NT2/D1 (cell line): ENCODE measurements around the gene SRSF8.
"Not testable (repeated sequence)": the region's sequence is repeated elsewhere in the genome, so short reads cannot be mapped to it uniquely, and the experiment has no call there.

Experiments used
- DNase-seq: peaks from one replicate; pipeline ENCODE4 v3.0.0-alpha.2; 2011; ENCODE audit warnings: low read depth, low spot score
- H3K27me3 ChIP-seq: 2 replicates; pipeline ENCODE4 v1.6.0; 2011; ENCODE audit warnings: mild to moderate bottlenecking; ENCODE audit not compliant: insufficient read length, insufficient read depth
- H3K36me3 ChIP-seq: 2 replicates; pipeline ENCODE4 v1.6.1; 2011; ENCODE audit warnings: mild to moderate bottlenecking, low read length, mixed read lengths; ENCODE audit not compliant: insufficient read depth, insufficient read length
- H3K4me1 ChIP-seq: 2 replicates; pipeline ENCODE4 v1.5.1; 2011; ENCODE audit not compliant: insufficient read depth, insufficient read length
- H3K4me3 ChIP-seq: 2 replicates; pipeline ENCODE4 v1.5.1; 2011; ENCODE audit warnings: low read depth; ENCODE audit not compliant: insufficient read length
- H3K9ac ChIP-seq: 2 replicates; pipeline ENCODE4 v1.6.0; 2011; ENCODE audit warnings: low read depth; ENCODE audit not compliant: insufficient read length
- H3K9me3 ChIP-seq: 2 replicates; pipeline ENCODE4 v1.5.1; 2011; ENCODE audit warnings: mild to moderate bottlenecking, low read length; ENCODE audit not compliant: insufficient read depth
- SUZ12 ChIP-seq: IDR thresholded peaks from 2 replicates; pipeline ENCODE4 v1.6.1; 2011; ENCODE audit not compliant: insufficient read length, insufficient read depth; ENCODE audit errors: extremely low read depth
- YY1 ChIP-seq: IDR thresholded peaks from 2 replicates; pipeline ENCODE4 v1.6.1; 2011; ENCODE audit not compliant: insufficient read length, insufficient read depth
- ZNF274 ChIP-seq: IDR thresholded peaks from 2 replicates; pipeline ENCODE4 v1.6.1; 2011; ENCODE audit warnings: mild to moderate bottlenecking, low read depth, low read length

Gene SRSF8

DNA sequence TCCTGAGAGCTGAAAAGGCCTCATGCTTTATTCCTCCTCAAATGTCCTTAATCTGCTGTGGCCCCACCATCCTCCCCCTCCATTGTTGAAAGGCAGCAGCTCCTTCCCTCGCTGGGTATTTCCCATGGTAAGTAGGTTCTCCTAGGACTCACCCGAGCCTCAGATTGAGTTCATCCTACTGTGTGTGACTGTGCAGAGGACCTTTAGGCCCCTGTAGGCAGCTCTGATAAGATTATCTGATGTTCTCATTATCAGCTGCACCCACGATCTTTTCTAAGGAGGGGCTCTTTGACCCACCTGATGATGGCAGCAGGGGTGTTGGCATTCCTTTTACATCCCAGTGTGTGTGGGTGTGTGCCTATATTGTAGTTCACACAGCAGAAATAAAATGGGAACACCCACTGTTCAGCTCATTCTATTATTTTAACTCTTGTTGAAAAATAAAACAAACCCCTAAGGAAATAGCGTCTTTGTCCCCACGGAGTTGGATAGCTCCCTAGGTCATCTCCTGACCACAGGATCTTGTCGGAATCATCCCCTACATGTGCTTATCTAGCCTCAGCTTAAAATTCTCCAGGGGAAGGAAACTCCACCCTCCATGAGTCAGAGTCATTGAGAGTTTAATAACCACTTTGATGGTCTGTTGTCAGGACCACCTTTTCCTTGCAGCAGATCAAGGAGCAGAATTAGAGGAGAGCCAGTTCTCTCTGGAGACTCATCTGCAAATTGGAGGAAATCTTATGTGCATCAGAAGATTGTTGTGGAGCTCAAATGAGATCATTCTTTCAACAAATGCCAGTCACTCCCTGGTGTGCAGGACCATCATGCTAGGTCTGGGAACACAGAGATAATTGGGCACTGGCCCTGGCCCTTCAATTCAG is 42.2 kb downstream of the SRSF8 start:
- Histone ChIP-seq H3K9me3 (no peaks in the 10 kb centered on the region), H3K9ac (no peak overlapping the region), H3K27me3 (no peaks in the 10 kb centered on the region), H3K4me1 (peaks cover 4% of the 10 kb centered on the region), H3K36me3 (no peaks in the 10 kb centered on the region), H3K4me3 (no peak overlapping the region)
- TF ChIP-seq YY1 (no peak), ZNF274 (no peak), SUZ12 (no peak)
- no peak for DNase-seq

DNA sequence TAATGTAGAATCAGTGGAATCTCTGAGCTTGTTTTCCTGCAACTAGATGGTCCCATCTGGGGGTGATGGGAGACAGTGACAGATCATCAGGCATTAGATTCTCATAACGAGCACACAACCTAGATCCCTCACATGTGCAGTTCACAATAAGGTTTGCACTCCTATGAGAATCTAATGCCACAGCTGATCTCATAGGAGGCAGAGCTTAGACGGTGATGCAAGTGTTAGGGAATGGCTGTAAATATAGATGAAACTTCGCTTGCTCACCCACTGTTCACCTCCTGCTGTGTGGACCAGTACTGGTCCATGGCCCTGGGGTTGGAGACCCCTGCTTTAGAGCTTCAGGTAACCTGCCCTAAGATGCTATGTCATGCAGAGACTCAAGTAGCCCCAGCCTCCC is 44.8 kb downstream of the SRSF8 start:
- not testable (repeated sequence) for H3K9ac ChIP-seq, H3K9me3 ChIP-seq, DNase-seq, H3K4me1 ChIP-seq, H3K4me3 ChIP-seq, H3K27me3 ChIP-seq, H3K36me3 ChIP-seq

DNA sequence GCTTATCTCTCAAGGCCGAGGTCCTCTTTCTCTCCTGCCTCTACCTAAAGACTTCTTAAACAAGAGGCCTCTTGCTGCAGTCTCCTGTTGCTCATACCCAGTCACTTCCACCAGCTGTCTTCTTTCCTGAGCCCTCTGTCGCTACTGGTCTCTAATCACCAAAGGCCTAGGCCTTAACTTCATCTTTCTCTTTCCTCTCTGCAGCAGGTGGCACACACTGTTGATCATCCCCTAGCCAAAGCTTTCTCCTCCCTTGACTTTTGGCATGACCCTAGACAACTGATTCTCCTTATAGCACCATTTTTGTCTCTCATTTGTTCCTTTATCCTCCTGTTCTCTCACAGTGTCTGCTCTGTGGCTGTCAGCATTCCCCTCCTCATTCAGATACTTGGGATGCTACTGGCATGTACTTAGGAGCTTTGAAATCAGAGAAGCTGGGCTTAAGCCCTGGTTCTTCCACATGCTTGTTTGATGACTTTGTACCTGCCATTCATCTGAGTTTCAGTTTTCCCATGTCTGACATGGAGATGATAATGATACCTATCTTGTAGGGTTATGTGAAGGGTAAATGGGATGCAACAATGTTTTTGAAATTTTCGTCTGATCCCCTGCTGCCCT is 45.3 kb downstream of the SRSF8 start:
- H3K4me1 ChIP-seq = peaks cover 4% of the 10 kb centered on the region
- DNase-seq = no peak
- no peak overlapping the region for H3K4me3 ChIP-seq
- TF ChIP-seq YY1 = no peak
- TF ChIP-seq SUZ12 = no peak
- TF ChIP-seq ZNF274 = no peak
- H3K9me3 ChIP-seq = no peaks in the 10 kb centered on the region
- H3K9ac ChIP-seq = no peak overlapping the region
- no peaks in the 10 kb centered on the region for H3K36me3 ChIP-seq
- no peaks in the 10 kb centered on the region for H3K27me3 ChIP-seq

DNA sequence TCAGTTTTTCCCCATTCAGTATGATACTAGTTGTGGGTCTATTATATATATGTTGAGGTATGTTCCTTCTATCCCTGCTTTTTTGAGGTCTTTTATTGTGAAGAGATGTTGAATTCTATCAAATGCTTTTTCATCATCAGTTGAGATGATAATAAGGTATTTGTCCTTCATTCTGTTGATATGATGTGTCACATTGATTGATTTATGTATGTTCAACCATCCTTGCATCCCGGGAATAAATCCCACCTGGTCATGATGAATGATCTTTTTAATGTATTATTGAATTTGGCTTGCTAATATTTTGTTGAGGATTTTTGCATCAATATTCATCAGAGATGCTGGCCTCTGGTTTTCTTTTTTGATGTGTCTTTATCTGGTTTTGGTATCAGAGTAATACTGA is 48.9 kb downstream of the SRSF8 start:
- Histone ChIP-seq H3K9me3 (no peaks in the 10 kb centered on the region), H3K27me3 (no peaks in the 10 kb centered on the region), H3K9ac (no peak overlapping the region), H3K4me1 (no peaks in the 10 kb centered on the region), H3K4me3 (no peak overlapping the region), H3K36me3 (no peaks in the 10 kb centered on the region)
- no peak for DNase-seq
- TF ChIP-seq SUZ12 = no peak
- TF ChIP-seq ZNF274 = no peak
- TF ChIP-seq YY1 = no peak

DNA sequence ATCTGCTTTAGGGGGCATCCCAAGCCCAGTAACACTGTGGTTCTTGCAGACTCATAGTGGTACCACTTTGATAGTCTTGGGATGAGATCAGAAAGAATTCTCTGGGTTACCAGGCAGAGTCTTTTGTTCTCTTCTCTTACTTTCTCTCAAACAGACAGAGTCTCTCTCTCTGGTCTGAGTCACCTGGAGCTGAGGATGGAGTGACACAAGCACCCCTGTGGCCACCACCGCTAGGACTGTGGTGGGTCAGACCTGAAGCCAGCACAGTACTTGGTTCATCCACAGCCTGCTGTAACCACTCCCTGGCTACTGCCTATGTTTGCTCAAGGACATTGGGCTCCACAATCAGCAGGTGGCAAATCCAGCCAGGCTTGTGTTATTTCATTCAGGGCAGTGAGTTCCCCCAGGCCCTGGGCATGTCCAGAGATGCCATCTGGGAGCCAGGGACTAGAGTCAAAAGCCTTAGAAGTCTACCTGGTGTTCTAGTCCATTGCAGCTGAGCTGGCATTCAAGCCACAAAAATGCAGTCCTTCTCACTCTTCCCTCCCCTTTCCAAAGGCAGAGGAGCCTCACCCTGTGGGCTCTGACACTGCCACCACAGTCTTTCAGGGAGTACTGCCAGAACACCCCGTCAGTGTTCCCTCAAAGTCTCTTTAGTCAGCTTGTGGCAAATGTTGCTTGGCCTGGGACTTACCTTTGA is 52.8 kb downstream of the SRSF8 start:
- TF ChIP-seq ZNF274 (no peak), YY1 (no peak), SUZ12 (no peak)
- H3K27me3 ChIP-seq = no peaks in the 10 kb centered on the region
- H3K4me1 ChIP-seq = no peaks in the 10 kb centered on the region
- no peaks in the 10 kb centered on the region for H3K36me3 ChIP-seq
- no peak overlapping the region for H3K4me3 ChIP-seq
- H3K9me3 ChIP-seq = no peaks in the 10 kb centered on the region
- no peak for DNase-seq
- H3K9ac ChIP-seq = no peak overlapping the region
